Liver (tissue), 3 donors: ENCODE data around the gene ARHGEF10L.

Source experiments
- GABPA ChIP-seq, 2 donors: IDR thresholded peaks in 1 of 2; conservative IDR thresholded peaks in 1 of 2; 2 replicates each; pipeline ENCODE4 v1.6.1; 2016; ENCODE audit warnings: antibody characterized with exemption in 2 of 2, mild to moderate bottlenecking in 1 of 2, moderate library complexity in 1 of 2
- HNF4G ChIP-seq: IDR thresholded peaks from 2 replicates; pipeline ENCODE4 v1.6.1; 2016; ENCODE audit warnings: antibody characterized with exemption
- TAF1 ChIP-seq: conservative IDR thresholded peaks from 2 replicates; pipeline ENCODE4 v1.6.1; 2016; ENCODE audit warnings: antibody characterized with exemption, mild to moderate bottlenecking
- YY1 ChIP-seq: IDR thresholded peaks from 2 replicates; pipeline ENCODE4 v1.6.1; 2016; ENCODE audit warnings: antibody characterized with exemption, mild to moderate bottlenecking
- TF ChIP-seq, protein P1 (sequence below): fragments of 150-350 bp; IDR thresholded peaks from 2 replicates; pipeline ENCODE4 v1.5.1; 2017; ENCODE audit warnings: improper control_type of control experiment, low read depth, low read length; ENCODE audit not compliant: missing input control
- TF ChIP-seq, protein P2 (sequence below): IDR thresholded peaks from 2 replicates; pipeline ENCODE4 v1.6.1; 2016; ENCODE audit warnings: antibody characterized with exemption
- donor health status: healthy.
- donor health status: healthy.

- TF ChIP-seq YY1: no peak
- TF ChIP-seq, protein P1, sequence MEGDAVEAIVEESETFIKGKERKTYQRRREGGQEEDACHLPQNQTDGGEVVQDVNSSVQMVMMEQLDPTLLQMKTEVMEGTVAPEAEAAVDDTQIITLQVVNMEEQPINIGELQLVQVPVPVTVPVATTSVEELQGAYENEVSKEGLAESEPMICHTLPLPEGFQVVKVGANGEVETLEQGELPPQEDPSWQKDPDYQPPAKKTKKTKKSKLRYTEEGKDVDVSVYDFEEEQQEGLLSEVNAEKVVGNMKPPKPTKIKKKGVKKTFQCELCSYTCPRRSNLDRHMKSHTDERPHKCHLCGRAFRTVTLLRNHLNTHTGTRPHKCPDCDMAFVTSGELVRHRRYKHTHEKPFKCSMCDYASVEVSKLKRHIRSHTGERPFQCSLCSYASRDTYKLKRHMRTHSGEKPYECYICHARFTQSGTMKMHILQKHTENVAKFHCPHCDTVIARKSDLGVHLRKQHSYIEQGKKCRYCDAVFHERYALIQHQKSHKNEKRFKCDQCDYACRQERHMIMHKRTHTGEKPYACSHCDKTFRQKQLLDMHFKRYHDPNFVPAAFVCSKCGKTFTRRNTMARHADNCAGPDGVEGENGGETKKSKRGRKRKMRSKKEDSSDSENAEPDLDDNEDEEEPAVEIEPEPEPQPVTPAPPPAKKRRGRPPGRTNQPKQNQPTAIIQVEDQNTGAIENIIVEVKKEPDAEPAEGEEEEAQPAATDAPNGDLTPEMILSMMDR: no peak
- no peak for TF ChIP-seq HNF4G
- TF ChIP-seq TAF1: no peak
- no peak for TF ChIP-seq GABPA (IDR thresholded peaks at IDR 0.05 in 1 of 2, conservative IDR thresholded peaks at IDR 0.05 in 1 of 2)
- TF ChIP-seq, protein P2, sequence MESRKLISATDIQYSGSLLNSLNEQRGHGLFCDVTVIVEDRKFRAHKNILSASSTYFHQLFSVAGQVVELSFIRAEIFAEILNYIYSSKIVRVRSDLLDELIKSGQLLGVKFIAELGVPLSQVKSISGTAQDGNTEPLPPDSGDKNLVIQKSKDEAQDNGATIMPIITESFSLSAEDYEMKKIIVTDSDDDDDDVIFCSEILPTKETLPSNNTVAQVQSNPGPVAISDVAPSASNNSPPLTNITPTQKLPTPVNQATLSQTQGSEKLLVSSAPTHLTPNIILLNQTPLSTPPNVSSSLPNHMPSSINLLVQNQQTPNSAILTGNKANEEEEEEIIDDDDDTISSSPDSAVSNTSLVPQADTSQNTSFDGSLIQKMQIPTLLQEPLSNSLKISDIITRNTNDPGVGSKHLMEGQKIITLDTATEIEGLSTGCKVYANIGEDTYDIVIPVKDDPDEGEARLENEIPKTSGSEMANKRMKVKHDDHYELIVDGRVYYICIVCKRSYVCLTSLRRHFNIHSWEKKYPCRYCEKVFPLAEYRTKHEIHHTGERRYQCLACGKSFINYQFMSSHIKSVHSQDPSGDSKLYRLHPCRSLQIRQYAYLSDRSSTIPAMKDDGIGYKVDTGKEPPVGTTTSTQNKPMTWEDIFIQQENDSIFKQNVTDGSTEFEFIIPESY: no peak
These were observed 135.4 kb downstream of the ARHGEF10L start for GRCh38 chr1:17674726-17675500.
